Natural killer cell (primary cell): ENCODE results near the gene SGCB. TPM values are rescaled to one million over a fixed set of nuclear protein-coding genes. Genes with fewer than 3 reads are reported as not detected.

Source experiments
- ATAC-seq, 3 donors: fragments of 150-1000 bp in 2 of 3; fragments of 200-7000 bp in 1 of 3; cut with Tn5 transposase; 1 replicate in 1 of 3; 2 replicates in 2 of 3; pipeline ENCODE4 v1.10.0; 2021; ENCODE audit warnings: mild to moderate bottlenecking in 2 of 3, moderate library complexity in 2 of 3
- DNase-seq, 2 donors: peaks; one replicate each; pipeline versions ENCODE4 v3.0.0 to v3.0.0-alpha.2; 2013 to 2021; ENCODE audit warnings: mixed read lengths in 1 of 2
- H3K27ac ChIP-seq: one replicate; pipeline ENCODE4 v1.5.1; 2013; ENCODE audit warnings: mild to moderate bottlenecking, low read length
- H3K27me3 ChIP-seq: one replicate; pipeline ENCODE4 v1.6.1; 2013; ENCODE audit warnings: low read length; ENCODE audit not compliant: control insufficient read depth, insufficient read depth
- H3K36me3 ChIP-seq: one replicate; pipeline ENCODE4 v1.6.1; 2013; ENCODE audit warnings: low read length; ENCODE audit not compliant: control insufficient read depth, insufficient read depth
- H3K4me1 ChIP-seq: one replicate; pipeline ENCODE4 v1.6.1; 2013; ENCODE audit warnings: low read length; ENCODE audit not compliant: control insufficient read depth, insufficient read depth
- H3K4me3 ChIP-seq: one replicate; pipeline ENCODE4 v1.5.1; 2013; ENCODE audit warnings: low read length
- H3K9me3 ChIP-seq: one replicate; pipeline ENCODE4 v1.6.1; 2013; ENCODE audit warnings: low read length; ENCODE audit not compliant: control insufficient read depth, insufficient read depth
- H3K27ac Mint-ChIP-seq, 2 donors: one replicate each; pipeline ENCODE4 v1.8.0; 2022; ENCODE audit warnings: mild to moderate bottlenecking in 2 of 2, mixed read lengths in 2 of 2, moderate library complexity in 1 of 2
- H3K27me3 Mint-ChIP-seq, 2 donors: one replicate each; pipeline ENCODE4 v1.8.0; 2022; ENCODE audit warnings: low read depth in 2 of 2, mixed read lengths in 2 of 2
- H3K36me3 Mint-ChIP-seq: one replicate; pipeline ENCODE4 v1.8.0; 2022; ENCODE audit warnings: mixed read lengths
- H3K4me1 Mint-ChIP-seq, 2 donors: one replicate each; pipeline ENCODE4 v1.8.0; 2022; ENCODE audit warnings: mixed read lengths in 2 of 2
- H3K4me3 Mint-ChIP-seq: one replicate; pipeline ENCODE4 v1.8.0; 2022; ENCODE audit warnings: mild to moderate bottlenecking, moderate library complexity, mixed read lengths
- H3K9me3 Mint-ChIP-seq, 2 donors: one replicate each; pipeline ENCODE4 v1.8.0; 2022; ENCODE audit warnings: mixed read lengths in 2 of 2
- WGBS: methylation state at CpG from one replicate; pipeline ENCODE4 v1.1.7; 2013; ENCODE audit warnings: missing lambda C conversion rate; ENCODE audit not compliant: insufficient coverage; 5-methylcytosine and 5-hydroxymethylcytosine counted together
- intact Hi-C: fragments of 100-400 bp; cut with micrococcal nuclease; formaldehyde crosslinking; loops from one replicate; pipeline ENCODE4 v1.14.2; 2022
- total RNA-seq, 4 donors: library from RNA; stranded (reverse); fragments of 120-200 nt in 1 of 4; gene quantifications; one replicate each; pipeline versions ENCODE4 v1.2.3 to v1.2.4, GENCODE V29; 2013 to 2022
- TF ChIP-seq, protein P1 (sequence below): fragments of 200-600 bp; IDR thresholded peaks from one replicate; pipeline ENCODE4 v1.8.0; 2022; ENCODE audit warnings: antibody characterized with exemption

SGCB gene
- total RNA-seq, 3 donors from 2014 or later (not counting 1 experiment from before 2014, with no cell fraction given), result 0.14 to 1.6 (median 0.68) TPM

DNA sequence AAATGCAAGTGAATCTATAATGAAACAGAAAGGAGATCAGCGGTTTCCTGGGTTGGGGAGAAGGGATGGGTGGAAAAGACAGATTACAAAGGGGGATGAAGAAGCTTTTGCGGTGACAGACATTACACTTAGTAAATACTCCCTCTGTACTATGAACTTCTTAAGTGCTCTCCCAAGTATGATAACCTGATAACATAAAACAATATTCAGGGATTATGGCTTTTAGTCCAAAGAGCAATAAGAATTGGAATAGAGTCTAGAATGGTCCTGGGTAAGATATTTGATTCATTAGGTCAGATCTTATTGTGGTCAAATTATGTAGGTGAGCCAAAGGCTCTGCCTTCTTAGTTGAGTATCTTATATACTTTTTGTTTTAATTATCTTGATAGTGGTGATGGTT lies 27.1 kb downstream of the SGCB start:
- intact Hi-C loops, result no loop called here
- WGBS, result no CpG with 5 or more reads among the region's 2 CpGs
- Mint-ChIP-seq H3K9me3 (peaks cover 0 to 3% of the 10 kb centered on the region in 2 donors), H3K4me1 (no peaks in the 10 kb centered on the region), H3K36me3 (no peaks in the 10 kb centered on the region), H3K4me3 (no peak overlapping the region), H3K27ac (no peak overlapping the region), H3K27me3 (no peaks in the 10 kb centered on the region)
- Histone ChIP-seq H3K36me3 (no peaks in the 10 kb centered on the region), H3K9me3 (no peaks in the 10 kb centered on the region), H3K27me3 (no peaks in the 10 kb centered on the region), H3K27ac (no peak overlapping the region), H3K4me1 (no peaks in the 10 kb centered on the region), H3K4me3 (no peak overlapping the region)
- ATAC-seq (no peak), DNase-seq (no peak)
- TF ChIP-seq, protein P1, sequence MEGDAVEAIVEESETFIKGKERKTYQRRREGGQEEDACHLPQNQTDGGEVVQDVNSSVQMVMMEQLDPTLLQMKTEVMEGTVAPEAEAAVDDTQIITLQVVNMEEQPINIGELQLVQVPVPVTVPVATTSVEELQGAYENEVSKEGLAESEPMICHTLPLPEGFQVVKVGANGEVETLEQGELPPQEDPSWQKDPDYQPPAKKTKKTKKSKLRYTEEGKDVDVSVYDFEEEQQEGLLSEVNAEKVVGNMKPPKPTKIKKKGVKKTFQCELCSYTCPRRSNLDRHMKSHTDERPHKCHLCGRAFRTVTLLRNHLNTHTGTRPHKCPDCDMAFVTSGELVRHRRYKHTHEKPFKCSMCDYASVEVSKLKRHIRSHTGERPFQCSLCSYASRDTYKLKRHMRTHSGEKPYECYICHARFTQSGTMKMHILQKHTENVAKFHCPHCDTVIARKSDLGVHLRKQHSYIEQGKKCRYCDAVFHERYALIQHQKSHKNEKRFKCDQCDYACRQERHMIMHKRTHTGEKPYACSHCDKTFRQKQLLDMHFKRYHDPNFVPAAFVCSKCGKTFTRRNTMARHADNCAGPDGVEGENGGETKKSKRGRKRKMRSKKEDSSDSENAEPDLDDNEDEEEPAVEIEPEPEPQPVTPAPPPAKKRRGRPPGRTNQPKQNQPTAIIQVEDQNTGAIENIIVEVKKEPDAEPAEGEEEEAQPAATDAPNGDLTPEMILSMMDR, result no peak

DNA sequence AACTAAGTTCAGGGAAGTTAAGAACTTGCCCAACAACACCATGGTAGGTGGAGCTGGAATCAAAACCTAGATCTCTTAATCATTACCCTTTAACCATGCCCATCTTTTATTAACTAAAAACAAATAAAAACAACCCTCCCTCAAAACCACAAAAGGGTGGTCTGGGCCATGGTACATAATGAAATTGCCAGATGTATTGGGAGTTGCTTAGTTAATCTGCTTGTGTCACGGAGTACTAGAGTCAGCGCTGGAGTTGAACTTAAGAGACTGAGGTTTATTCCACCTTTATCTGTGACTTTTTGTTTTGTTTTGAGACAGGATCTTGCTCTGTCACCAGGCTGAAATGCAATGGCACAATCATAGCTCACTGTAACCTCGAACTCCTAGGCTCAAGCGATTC lies 31.2 kb downstream of the SGCB start:
- 94% methylated on average over 4 of the region's 4 CpGs for WGBS
- ATAC-seq (no peak), DNase-seq (no peak)
- H3K4me3 Mint-ChIP-seq, result no peak overlapping the region
- no peaks in the 10 kb centered on the region for H3K27me3 Mint-ChIP-seq
- no peaks in the 10 kb centered on the region for H3K9me3 ChIP-seq
- H3K27me3 ChIP-seq, result no peaks in the 10 kb centered on the region
- no peak overlapping the region for H3K4me3 ChIP-seq
- intact Hi-C loops, result loop anchor here (5.0 kb wide), 1 partner anchor 130 kb away; no protein-coding TSS in a partner anchor
- TF ChIP-seq, protein P1, result no peak
- no peaks in the 10 kb centered on the region for H3K36me3 Mint-ChIP-seq
- H3K9me3 Mint-ChIP-seq, result peaks cover 0 to 3% of the 10 kb centered on the region in 2 donors
- H3K36me3 ChIP-seq, result no peaks in the 10 kb centered on the region
- H3K27ac Mint-ChIP-seq, result no peak overlapping the region
- no peaks in the 10 kb centered on the region for H3K4me1 ChIP-seq
- H3K27ac ChIP-seq, result no peak overlapping the region
- no peaks in the 10 kb centered on the region for H3K4me1 Mint-ChIP-seq

DNA sequence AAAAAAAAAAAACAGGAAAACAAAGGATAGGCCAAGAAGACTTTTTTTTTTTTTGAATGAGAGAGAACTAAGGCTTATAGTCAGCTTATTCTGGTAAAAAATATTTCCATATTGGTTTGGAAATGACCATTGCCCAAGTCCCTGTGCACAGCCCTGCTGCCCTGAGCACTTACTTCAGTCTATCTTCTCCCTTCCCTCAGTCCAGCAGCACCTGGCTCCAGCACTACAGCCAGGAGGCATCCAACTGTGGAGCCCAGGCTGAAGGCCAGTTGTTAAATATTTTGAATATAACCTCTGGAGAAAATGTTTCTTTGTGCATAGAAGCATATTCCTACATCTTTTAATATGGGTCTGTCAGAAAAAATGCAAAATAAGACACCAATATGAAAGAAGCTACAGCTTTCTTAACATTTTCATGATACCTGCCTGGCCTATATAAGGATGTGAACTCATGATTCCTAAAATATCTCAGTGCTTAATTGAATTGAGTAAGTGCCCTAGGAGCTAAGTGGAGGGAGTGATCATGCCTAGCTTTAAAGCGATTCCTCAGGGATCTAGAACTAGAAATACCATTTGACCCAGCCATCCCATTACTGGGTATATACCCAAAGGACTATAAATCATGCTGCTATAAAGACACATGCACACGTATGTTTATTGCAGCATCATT lies 32.4 kb downstream of the SGCB start:
- peaks cover 0 to 3% of the 10 kb centered on the region in 2 donors for H3K9me3 Mint-ChIP-seq
- no CpG with 5 or more reads among the region's 2 CpGs for WGBS
- H3K4me3 Mint-ChIP-seq, result no peak overlapping the region
- H3K9me3 ChIP-seq, result no peaks in the 10 kb centered on the region
- intact Hi-C loops, result loop anchor here (5.0 kb wide), 1 partner anchor 128 kb away; no protein-coding TSS in a partner anchor
- TF ChIP-seq, protein P1, result no peak
- H3K27ac ChIP-seq, result no peak overlapping the region
- H3K4me3 ChIP-seq, result no peak overlapping the region
- no peaks in the 10 kb centered on the region for H3K27me3 ChIP-seq
- no peak overlapping the region for H3K27ac Mint-ChIP-seq
- no peaks in the 10 kb centered on the region for H3K36me3 ChIP-seq
- no peaks in the 10 kb centered on the region for H3K4me1 Mint-ChIP-seq
- DNase-seq (no peak), ATAC-seq (no peak)
- H3K4me1 ChIP-seq, result no peaks in the 10 kb centered on the region
- no peaks in the 10 kb centered on the region for H3K36me3 Mint-ChIP-seq
- H3K27me3 Mint-ChIP-seq, result no peaks in the 10 kb centered on the region

DNA sequence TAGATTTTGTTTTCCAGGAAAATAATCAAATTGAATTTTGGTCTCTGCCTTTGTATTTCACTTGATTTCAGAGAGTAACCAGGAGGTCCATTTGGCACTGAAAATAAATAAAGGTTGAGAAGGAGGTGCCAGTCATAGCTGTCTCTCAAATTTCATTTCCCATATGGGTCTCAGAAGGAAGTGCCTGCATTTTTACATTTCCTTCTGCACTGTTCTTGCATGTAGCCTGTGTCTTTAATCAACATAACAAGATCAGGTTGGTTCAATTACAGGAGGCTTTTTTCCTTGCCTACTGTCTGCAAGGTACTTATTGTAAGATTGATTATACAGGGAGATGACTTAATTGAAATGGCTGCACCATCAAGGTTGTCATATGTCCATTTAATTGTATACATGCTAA lies 33.7 kb downstream of the SGCB start:
- no peaks in the 10 kb centered on the region for H3K4me1 Mint-ChIP-seq
- peaks cover 0 to 3% of the 10 kb centered on the region in 2 donors for H3K9me3 Mint-ChIP-seq
- H3K36me3 Mint-ChIP-seq, result no peaks in the 10 kb centered on the region
- no peaks in the 10 kb centered on the region for H3K27me3 Mint-ChIP-seq
- ATAC-seq (no peak), DNase-seq (no peak)
- Histone ChIP-seq H3K36me3 (no peaks in the 10 kb centered on the region), H3K27me3 (no peaks in the 10 kb centered on the region), H3K27ac (no peak overlapping the region), H3K4me3 (no peak overlapping the region), H3K4me1 (no peaks in the 10 kb centered on the region), H3K9me3 (no peaks in the 10 kb centered on the region)
- intact Hi-C loops, result no loop called here
- H3K27ac Mint-ChIP-seq, result no peak overlapping the region
- no peak overlapping the region for H3K4me3 Mint-ChIP-seq
- TF ChIP-seq, protein P1, result no peak
